ENCODE measurements around the gene UTP18.

UTP18 gene

DNA sequence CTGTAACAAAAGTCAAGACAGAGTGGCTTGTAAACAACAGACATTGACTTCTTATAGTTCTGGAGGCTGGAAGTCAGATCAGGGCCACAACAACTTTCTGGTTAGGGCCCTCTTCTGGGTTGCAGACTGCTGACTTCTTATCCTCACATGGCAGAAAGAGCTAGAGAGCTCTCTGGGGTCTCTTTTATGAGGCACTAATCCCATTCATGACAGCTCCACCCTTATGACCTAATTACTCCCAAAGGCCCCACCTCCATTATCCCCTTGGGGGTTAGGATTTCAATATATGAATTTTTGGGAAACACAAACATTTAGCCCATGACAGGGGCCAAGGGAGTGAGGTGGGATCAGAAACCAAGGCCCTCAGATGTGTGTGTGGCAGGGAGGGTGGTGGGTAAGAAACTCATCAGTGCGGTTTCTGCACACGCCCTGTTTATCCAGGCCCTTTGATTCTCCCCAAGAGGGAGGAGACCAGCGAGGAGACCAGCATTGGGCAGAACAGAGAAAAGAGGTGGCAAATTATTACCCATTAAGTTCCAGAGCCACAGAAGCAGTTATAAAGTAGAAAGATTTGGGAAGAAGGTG, 74.8 kb downstream of the UTP18 start:
- Histone ChIP-seq H3F3A (ENCODE audit: low read depth) (no peaks in the 10 kb centered on the region), H3K4me3 (ENCODE audit: low read length, poor library complexity, severe bottlenecking) (no peak overlapping the region), H3K79me2 (ENCODE audit: insufficient read depth, low read length) (no peaks in the 10 kb centered on the region), H3K4me2 (ENCODE audit: low read depth, low read length, poor library complexity, severe bottlenecking) (no peak overlapping the region), H4K20me1 (ENCODE audit: insufficient read depth, low read length, poor library complexity, severe bottlenecking) (no peaks in the 10 kb centered on the region), H3K4me1 (ENCODE audit: insufficient read depth, low read length, poor library complexity, severe bottlenecking) (no peaks in the 10 kb centered on the region), H3K27me3 (ENCODE audit: insufficient read depth, low read length, poor library complexity, severe bottlenecking) (no peaks in the 10 kb centered on the region), H2AFZ (ENCODE audit: low read length) (no peak overlapping the region), H3K9me2 (replicated peaks; ENCODE audit: low read depth, low read length) (no peaks in the 10 kb centered on the region), H3K9me3 (ENCODE audit: insufficient read depth, low read depth, low read length) (no peaks in the 10 kb centered on the region), H3K9ac (ENCODE audit: low read depth, low read length, poor library complexity, severe bottlenecking) (no peak overlapping the region), H3K36me3 (ENCODE audit: insufficient read depth, low read length) (no peaks in the 10 kb centered on the region)
- no peak for TF ChIP-seq EZH2phosphoT487 (IDR thresholded peaks at IDR 0.05; ENCODE audit: borderline replicate concordance)
- TF ChIP-seq, protein P1, sequence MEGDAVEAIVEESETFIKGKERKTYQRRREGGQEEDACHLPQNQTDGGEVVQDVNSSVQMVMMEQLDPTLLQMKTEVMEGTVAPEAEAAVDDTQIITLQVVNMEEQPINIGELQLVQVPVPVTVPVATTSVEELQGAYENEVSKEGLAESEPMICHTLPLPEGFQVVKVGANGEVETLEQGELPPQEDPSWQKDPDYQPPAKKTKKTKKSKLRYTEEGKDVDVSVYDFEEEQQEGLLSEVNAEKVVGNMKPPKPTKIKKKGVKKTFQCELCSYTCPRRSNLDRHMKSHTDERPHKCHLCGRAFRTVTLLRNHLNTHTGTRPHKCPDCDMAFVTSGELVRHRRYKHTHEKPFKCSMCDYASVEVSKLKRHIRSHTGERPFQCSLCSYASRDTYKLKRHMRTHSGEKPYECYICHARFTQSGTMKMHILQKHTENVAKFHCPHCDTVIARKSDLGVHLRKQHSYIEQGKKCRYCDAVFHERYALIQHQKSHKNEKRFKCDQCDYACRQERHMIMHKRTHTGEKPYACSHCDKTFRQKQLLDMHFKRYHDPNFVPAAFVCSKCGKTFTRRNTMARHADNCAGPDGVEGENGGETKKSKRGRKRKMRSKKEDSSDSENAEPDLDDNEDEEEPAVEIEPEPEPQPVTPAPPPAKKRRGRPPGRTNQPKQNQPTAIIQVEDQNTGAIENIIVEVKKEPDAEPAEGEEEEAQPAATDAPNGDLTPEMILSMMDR (conservative IDR thresholded peaks at IDR 0.05; ENCODE audit: low read length) = no peak

DNA sequence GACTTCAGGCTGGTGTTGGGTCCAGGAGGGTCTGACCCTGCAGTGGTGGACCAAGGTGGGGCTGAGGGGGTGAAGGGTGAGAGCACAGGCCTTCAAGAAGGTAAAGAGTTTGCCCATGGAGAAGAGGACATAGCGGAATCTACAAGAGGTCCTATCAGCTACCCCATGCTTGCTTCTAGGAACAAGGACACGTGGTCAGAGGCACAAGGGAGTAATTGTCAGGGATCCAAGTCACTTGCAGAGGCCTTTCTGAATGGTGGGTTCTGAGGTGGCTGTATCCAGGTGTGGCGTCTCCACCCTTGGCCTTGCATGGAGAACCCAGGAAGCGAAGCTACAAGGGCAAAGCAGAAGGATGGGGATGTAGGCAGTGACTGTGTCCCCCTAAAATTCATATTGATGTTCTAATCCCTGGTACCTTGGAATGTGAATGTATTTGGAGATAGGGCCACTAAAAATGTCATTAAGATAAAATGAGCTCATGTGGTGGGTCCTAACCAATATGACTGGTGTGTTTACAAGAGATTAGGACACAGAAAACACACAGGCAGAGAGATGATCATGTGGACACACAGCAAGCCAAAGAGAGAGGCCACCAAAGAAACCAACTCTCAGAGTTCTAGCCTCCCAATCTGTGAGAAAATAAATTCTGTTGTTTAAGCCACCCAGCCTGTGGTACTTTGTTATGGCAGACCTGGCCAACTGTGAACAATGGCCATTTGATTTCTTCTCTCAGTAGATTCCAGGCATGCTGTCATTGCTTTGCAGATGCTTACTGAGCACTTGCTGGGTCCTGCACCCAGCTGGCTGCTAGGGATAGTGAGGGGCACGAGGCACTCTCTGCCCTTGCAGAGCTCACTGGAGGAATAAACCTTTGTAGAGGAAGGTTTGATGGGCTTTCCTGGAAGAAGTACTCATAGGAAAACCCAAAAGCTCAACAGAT, 75.8 kb downstream of the UTP18 start:
- no peak overlapping the region for H2AFZ ChIP-seq (ENCODE audit: low read length)
- no peaks in the 10 kb centered on the region for H3K9me2 ChIP-seq (replicated peaks; ENCODE audit: low read depth, low read length)
- TF ChIP-seq, protein P1 (conservative IDR thresholded peaks at IDR 0.05; ENCODE audit: low read length) = no peak
- no peak for TF ChIP-seq EZH2phosphoT487 (IDR thresholded peaks at IDR 0.05; ENCODE audit: borderline replicate concordance)
- H3K27me3 ChIP-seq (ENCODE audit: insufficient read depth, low read length, poor library complexity, severe bottlenecking) = no peaks in the 10 kb centered on the region
- no peaks in the 10 kb centered on the region for H3F3A ChIP-seq (ENCODE audit: low read depth)
- no peaks in the 10 kb centered on the region for H4K20me1 ChIP-seq (ENCODE audit: insufficient read depth, low read length, poor library complexity, severe bottlenecking)
- H3K4me3 ChIP-seq (ENCODE audit: low read length, poor library complexity, severe bottlenecking) = no peak overlapping the region
- no peaks in the 10 kb centered on the region for H3K36me3 ChIP-seq (ENCODE audit: insufficient read depth, low read length)
- no peaks in the 10 kb centered on the region for H3K79me2 ChIP-seq (ENCODE audit: insufficient read depth, low read length)
- no peaks in the 10 kb centered on the region for H3K4me1 ChIP-seq (ENCODE audit: insufficient read depth, low read length, poor library complexity, severe bottlenecking)
- H3K9ac ChIP-seq (ENCODE audit: low read depth, low read length, poor library complexity, severe bottlenecking) = no peak overlapping the region
- H3K4me2 ChIP-seq (ENCODE audit: low read depth, low read length, poor library complexity, severe bottlenecking) = no peak overlapping the region
- no peaks in the 10 kb centered on the region for H3K9me3 ChIP-seq (ENCODE audit: insufficient read depth, low read depth, low read length)

DNA sequence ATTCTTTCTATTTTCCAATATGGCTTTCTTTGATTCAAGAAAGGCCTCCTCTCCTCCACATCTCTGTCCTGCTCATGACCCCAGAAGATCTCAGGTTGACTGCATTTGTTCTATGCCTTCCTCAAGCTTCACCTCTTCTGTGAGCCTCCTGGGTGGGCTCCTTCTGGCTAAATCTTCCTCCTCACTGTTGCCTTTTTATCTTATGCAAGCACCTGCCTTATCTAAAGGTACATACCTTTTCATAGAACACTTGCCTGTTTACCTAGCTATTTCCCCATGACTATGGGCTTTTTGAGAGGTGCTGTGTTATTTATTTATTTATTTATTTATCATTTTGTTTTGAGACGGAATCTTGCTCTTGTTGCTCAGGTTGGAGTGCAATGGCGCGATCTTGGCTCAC, 81.1 kb downstream of the UTP18 start:
- no peak for TF ChIP-seq EZH2phosphoT487 (IDR thresholded peaks at IDR 0.05; ENCODE audit: borderline replicate concordance)
- TF ChIP-seq, protein P1 (conservative IDR thresholded peaks at IDR 0.05; ENCODE audit: low read length) = no peak
- Histone ChIP-seq H3K9me2 (replicated peaks; ENCODE audit: low read depth, low read length) (no peaks in the 10 kb centered on the region), H4K20me1 (ENCODE audit: insufficient read depth, low read length, poor library complexity, severe bottlenecking) (no peaks in the 10 kb centered on the region), H3K36me3 (ENCODE audit: insufficient read depth, low read length) (no peaks in the 10 kb centered on the region), H3K79me2 (ENCODE audit: insufficient read depth, low read length) (no peaks in the 10 kb centered on the region), H3K4me3 (ENCODE audit: low read length, poor library complexity, severe bottlenecking) (no peak overlapping the region), H2AFZ (ENCODE audit: low read length) (no peak overlapping the region), H3K9me3 (ENCODE audit: insufficient read depth, low read depth, low read length) (no peaks in the 10 kb centered on the region), H3K9ac (ENCODE audit: low read depth, low read length, poor library complexity, severe bottlenecking) (no peak overlapping the region), H3K4me1 (ENCODE audit: insufficient read depth, low read length, poor library complexity, severe bottlenecking) (no peaks in the 10 kb centered on the region), H3K4me2 (ENCODE audit: low read depth, low read length, poor library complexity, severe bottlenecking) (no peak overlapping the region), H3F3A (ENCODE audit: low read depth) (no peaks in the 10 kb centered on the region), H3K27me3 (ENCODE audit: insufficient read depth, low read length, poor library complexity, severe bottlenecking) (no peaks in the 10 kb centered on the region)
